ENCODE measurements around the gene STXBP3. TPM values are rescaled to one million over a fixed set of nuclear protein-coding genes. Genes with fewer than 3 reads are reported as not detected.

Gene STXBP3
- total RNA-seq, 1 experiment from 2014 or later = 24.4 TPM

DNA sequence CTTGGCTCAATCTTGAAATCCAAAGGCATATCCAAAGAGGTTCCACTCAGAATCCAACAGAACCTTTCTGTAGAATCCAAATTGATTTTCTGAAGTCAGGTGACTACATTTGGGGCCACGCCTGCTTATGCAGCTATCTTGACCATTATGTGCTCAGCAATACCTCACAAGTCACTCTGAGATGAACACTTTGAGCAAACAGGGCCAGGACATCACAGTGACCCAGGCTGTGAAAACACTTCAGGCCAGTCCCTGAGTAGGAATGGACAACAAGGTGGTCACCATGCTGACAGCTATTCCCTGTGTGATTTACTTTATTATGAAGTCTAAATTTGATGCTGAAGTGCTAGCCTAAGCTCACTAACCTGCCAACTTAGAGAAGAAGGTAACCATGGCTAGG, 110.5 kb downstream of the STXBP3 start, which contains the start of gene AKNAD1:
AKNAD1 (minus strand) TSS at position 101 of the 400 bp plus-strand sequence. CDS start 4,430 bp downstream, outside the sequence.
- TF ChIP-seq, protein P1, sequence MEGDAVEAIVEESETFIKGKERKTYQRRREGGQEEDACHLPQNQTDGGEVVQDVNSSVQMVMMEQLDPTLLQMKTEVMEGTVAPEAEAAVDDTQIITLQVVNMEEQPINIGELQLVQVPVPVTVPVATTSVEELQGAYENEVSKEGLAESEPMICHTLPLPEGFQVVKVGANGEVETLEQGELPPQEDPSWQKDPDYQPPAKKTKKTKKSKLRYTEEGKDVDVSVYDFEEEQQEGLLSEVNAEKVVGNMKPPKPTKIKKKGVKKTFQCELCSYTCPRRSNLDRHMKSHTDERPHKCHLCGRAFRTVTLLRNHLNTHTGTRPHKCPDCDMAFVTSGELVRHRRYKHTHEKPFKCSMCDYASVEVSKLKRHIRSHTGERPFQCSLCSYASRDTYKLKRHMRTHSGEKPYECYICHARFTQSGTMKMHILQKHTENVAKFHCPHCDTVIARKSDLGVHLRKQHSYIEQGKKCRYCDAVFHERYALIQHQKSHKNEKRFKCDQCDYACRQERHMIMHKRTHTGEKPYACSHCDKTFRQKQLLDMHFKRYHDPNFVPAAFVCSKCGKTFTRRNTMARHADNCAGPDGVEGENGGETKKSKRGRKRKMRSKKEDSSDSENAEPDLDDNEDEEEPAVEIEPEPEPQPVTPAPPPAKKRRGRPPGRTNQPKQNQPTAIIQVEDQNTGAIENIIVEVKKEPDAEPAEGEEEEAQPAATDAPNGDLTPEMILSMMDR (conservative IDR thresholded peaks at IDR 0.05; ENCODE audit: low read depth, low read length) = no peak
- no peak for TF ChIP-seq EZH2 (IDR thresholded peaks at IDR 0.05; ENCODE audit: borderline replicate concordance, low read depth, low read length, poor library complexity, severe bottlenecking)
- Histone ChIP-seq H3K27ac (ENCODE audit: low read depth, low read length, poor library complexity, severe bottlenecking) (no peak within 1 kb of the TSS), H3K27me3 (replicated peaks; ENCODE audit: insufficient read depth, low read depth, low read length, poor library complexity) (no peaks in the 10 kb centered on the region), H3K4me3 (ENCODE audit: low read depth, low read length, poor library complexity, severe bottlenecking) (no peak within 1 kb of the TSS), H3K9me3 (ENCODE audit: low read depth, low read length, poor library complexity, severe bottlenecking) (no peaks in the 10 kb centered on the region), H3K4me1 (ENCODE audit: insufficient read depth, low read length, poor library complexity, severe bottlenecking) (peaks cover 3% of the 10 kb centered on the region), H3K36me3 (ENCODE audit: insufficient read depth, low read length, poor library complexity, severe bottlenecking) (no peaks in the 10 kb centered on the region)
- no peak for DNase-seq (ENCODE audit: low spot score)
- BruUV-seq (replicated peaks) = no TSS peak
- POLR2A ChIA-PET (ENCODE audit: low non-redundant PET) = no interaction called here
- intact Hi-C loops (cut with micrococcal nuclease; ENCODE audit: unreplicated experiment) = no loop called here
- CTCF ChIA-PET = no interaction called here

DNA sequence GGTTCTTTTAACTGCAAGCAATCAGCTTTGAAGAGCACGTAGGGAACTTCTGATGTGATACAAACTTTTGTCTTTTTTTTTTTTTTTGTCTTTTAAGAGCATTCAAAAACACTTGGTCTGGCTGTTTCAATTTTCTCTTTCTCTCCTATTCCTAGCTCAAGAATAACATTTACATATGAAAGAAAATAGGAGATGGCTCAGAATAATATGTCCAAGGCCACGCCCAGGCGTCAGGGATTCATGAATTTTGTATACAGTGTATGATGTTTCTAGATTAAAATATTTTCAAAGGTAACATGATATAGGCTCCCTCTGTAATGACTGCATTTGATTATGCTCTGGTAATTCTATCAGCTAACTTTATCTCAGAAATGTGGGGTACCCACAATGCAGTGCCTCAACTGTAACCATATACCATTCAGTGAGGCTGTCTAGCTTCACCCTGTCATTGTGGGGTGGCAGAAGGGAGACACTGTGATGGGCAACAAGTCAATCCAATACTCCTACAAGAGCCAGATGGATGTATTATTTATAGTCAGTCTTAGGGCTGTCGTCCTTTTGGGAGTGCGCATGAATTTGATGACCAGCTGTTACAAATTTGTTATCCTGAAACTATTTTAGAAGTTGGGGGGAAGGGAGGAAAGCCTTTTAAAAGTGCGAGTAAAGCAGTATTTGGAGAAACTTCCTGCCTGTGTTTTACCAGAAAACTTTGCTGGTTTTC, 111.9 kb downstream of the STXBP3 start:
- ChIA-PET POLR2A (ENCODE audit: low non-redundant PET) (no interaction called here), CTCF (no interaction called here)
- no TSS peak for BruUV-seq (replicated peaks)
- no peak overlapping the region for H3K27ac ChIP-seq (ENCODE audit: low read depth, low read length, poor library complexity, severe bottlenecking)
- TF ChIP-seq, protein P1 (conservative IDR thresholded peaks at IDR 0.05; ENCODE audit: low read depth, low read length) = no peak
- TF ChIP-seq EZH2 (IDR thresholded peaks at IDR 0.05; ENCODE audit: borderline replicate concordance, low read depth, low read length, poor library complexity, severe bottlenecking) = no peak
- no peaks in the 10 kb centered on the region for H3K9me3 ChIP-seq (ENCODE audit: low read depth, low read length, poor library complexity, severe bottlenecking)
- DNase-seq (ENCODE audit: low spot score) = peak; percentile 14
- H3K4me3 ChIP-seq (ENCODE audit: low read depth, low read length, poor library complexity, severe bottlenecking) = no peak overlapping the region
- no peaks in the 10 kb centered on the region for H3K36me3 ChIP-seq (ENCODE audit: insufficient read depth, low read length, poor library complexity, severe bottlenecking)
- H3K27me3 ChIP-seq (replicated peaks; ENCODE audit: insufficient read depth, low read depth, low read length, poor library complexity) = no peaks in the 10 kb centered on the region
- intact Hi-C loops (cut with micrococcal nuclease; ENCODE audit: unreplicated experiment) = no loop called here
- peaks cover 3% of the 10 kb centered on the region for H3K4me1 ChIP-seq (ENCODE audit: insufficient read depth, low read length, poor library complexity, severe bottlenecking)

Other genes starting within 250 kb of the STXBP3 start
- gene EEIG2, start 186.6 kb upstream of the STXBP3 start, total RNA-seq (2021) = 14.6 and 15.7 TPM in 2 replicates
- 9.5 and 11.0 TPM in 2 replicates for gene HENMT1, start 85.6 kb upstream of the STXBP3 start, total RNA-seq (2021)
- gene PRPF38B, start 54.4 kb upstream of the STXBP3 start, total RNA-seq (2021) = 49.3 and 59.5 TPM in 2 replicates
- gene FNDC7, start 33.8 kb upstream of the STXBP3 start, total RNA-seq (2021) = 0.13 TPM in 1 of 2 replicates, not detected in the other
- gene AKNAD1, start 110.4 kb downstream of the STXBP3 start, total RNA-seq (2021) = 0.54 TPM in 1 of 2 replicates, not detected in the other
- gene GPSM2, start 130.3 kb downstream of the STXBP3 start, total RNA-seq (2021) = 34.7 and 37.6 TPM in 2 replicates
- gene CLCC1, start 216.8 kb downstream of the STXBP3 start, total RNA-seq (2021) = 58.4 and 60.2 TPM in 2 replicates

Data from A673 (cell line).